Neural cell (in vitro differentiated cells): ENCODE measurements around the gene GBE1. TPM values are rescaled to one million over a fixed set of nuclear protein-coding genes. Genes with fewer than 3 reads are reported as not detected.

ENCODE experiments used
- H2AFZ ChIP-seq: fragments of 200-600, 300-800 bp; sonication (generic), shearing (Covaris generic); 2 replicates; pipeline ENCODE4 v1.6.0; 2014; ENCODE audit warnings: low read depth, mild to moderate bottlenecking, antibody characterized with exemption, low read length, moderate library complexity
- H3F3A ChIP-seq: fragments of 200-600 bp; shearing (Covaris generic); 2 replicates; pipeline ENCODE4 v1.6.1; 2016; ENCODE audit warnings: mild to moderate bottlenecking, moderate library complexity, mixed read lengths, antibody characterized with exemption, low read length; ENCODE audit not compliant: insufficient read depth, poor library complexity, severe bottlenecking
- H3K27ac ChIP-seq: fragments of 200-600, 300-800 bp; sonication (generic), shearing (Covaris generic); 2 replicates; pipeline ENCODE4 v1.5.1; 2014; ENCODE audit warnings: mild to moderate bottlenecking, low read length, moderate library complexity
- H3K27me3 ChIP-seq: fragments of 300-800, 200-600 bp; sonication (generic), shearing (Covaris generic); 2 replicates; pipeline ENCODE4 v1.6.0; 2014; ENCODE audit warnings: mild to moderate bottlenecking, low read depth, low read length, moderate library complexity; ENCODE audit not compliant: insufficient read depth
- H3K36me3 ChIP-seq: fragments of 300-800, 200-600 bp; sonication (generic), shearing (Covaris generic); 2 replicates; pipeline ENCODE4 v1.5.1; 2014; ENCODE audit warnings: mild to moderate bottlenecking, antibody characterized with exemption, low read length, moderate library complexity; ENCODE audit not compliant: insufficient read depth
- H3K4me2 ChIP-seq: fragments of 300-800, 200-600 bp; sonication (generic), shearing (Covaris generic); 2 replicates; pipeline ENCODE4 v1.6.0; 2014; ENCODE audit warnings: mild to moderate bottlenecking, low read length
- H3K4me3 ChIP-seq: fragments of 300-800, 200-600 bp; sonication (generic), shearing (Covaris generic); 2 replicates; pipeline ENCODE4 v1.5.1; 2014; ENCODE audit warnings: mild to moderate bottlenecking, low read length, moderate library complexity
- H3K79me2 ChIP-seq: fragments of 200-600 bp; shearing (Covaris generic); replicated peaks from 2 replicates; pipeline ENCODE4 v1.6.0; 2014; ENCODE audit warnings: mild to moderate bottlenecking, low read length, moderate library complexity; ENCODE audit not compliant: insufficient read depth
- H3K9ac ChIP-seq: fragments of 300-800, 200-600 bp; sonication (generic), shearing (Covaris generic); 2 replicates; pipeline ENCODE4 v1.6.1; 2016; ENCODE audit warnings: mild to moderate bottlenecking, low read length, mixed read lengths
- H3K9me2 ChIP-seq: fragments of 200-600 bp; shearing (Covaris generic); 2 replicates; pipeline ENCODE4 v1.6.1; 2016; ENCODE audit warnings: mild to moderate bottlenecking, low read length, mixed read lengths; ENCODE audit not compliant: insufficient read depth
- H3K9me3 ChIP-seq: fragments of 200-600, 300-800 bp; sonication (generic), shearing (Covaris generic); 2 replicates; pipeline ENCODE4 v1.6.1; 2016; ENCODE audit warnings: mild to moderate bottlenecking, mixed run types, low read length, moderate library complexity, mixed read lengths
- H4K20me1 ChIP-seq: fragments of 200-600 bp; shearing (Covaris generic); 2 replicates; pipeline ENCODE4 v1.6.1; 2016; ENCODE audit warnings: mild to moderate bottlenecking, mixed run types; ENCODE audit not compliant: insufficient read depth
- EP300 ChIP-seq: fragments of 450-650 bp; conservative IDR thresholded peaks from 2 replicates; pipeline ENCODE4 v1.6.1; 2014; ENCODE audit warnings: antibody characterized with exemption, mild to moderate bottlenecking, moderate library complexity; ENCODE audit not compliant: poor library complexity, severe bottlenecking
- EZH2 ChIP-seq: fragments of 200-600, 300-800 bp; shearing (Covaris generic), sonication (generic); IDR thresholded peaks from 2 replicates; pipeline ENCODE4 v1.6.1; 2014; ENCODE audit warnings: antibody characterized with exemption, low read length, borderline replicate concordance, mild to moderate bottlenecking; ENCODE audit not compliant: insufficient read depth, poor library complexity, severe bottlenecking
- MXI1 ChIP-seq: fragments of 450-650 bp; conservative IDR thresholded peaks from 2 replicates; pipeline ENCODE4 v1.6.1; 2014; ENCODE audit warnings: antibody characterized with exemption, mild to moderate bottlenecking; ENCODE audit not compliant: poor library complexity, severe bottlenecking
- POLR2AphosphoS5 ChIP-seq: IDR thresholded peaks from 2 replicates; pipeline ENCODE4 v1.6.1; 2012
- RAD21 ChIP-seq: fragments of 450-650 bp; conservative IDR thresholded peaks from 2 replicates; pipeline ENCODE4 v1.6.1; 2014; ENCODE audit warnings: antibody characterized with exemption, mild to moderate bottlenecking, moderate library complexity
- SMC3 ChIP-seq: fragments of 450-650 bp; conservative IDR thresholded peaks from 2 replicates; pipeline ENCODE4 v1.6.1; 2014; ENCODE audit warnings: antibody characterized with exemption, mild to moderate bottlenecking, moderate library complexity; ENCODE audit not compliant: poor library complexity
- TAF1 ChIP-seq: IDR thresholded peaks from 2 replicates; pipeline ENCODE4 v1.6.1; 2012; ENCODE audit warnings: low read depth
- polyA plus RNA-seq: library from polyadenylated mRNA; depleted of rRNA; stranded (reverse); fragments of >200 nt; gene quantifications from 2 replicates; pipeline ENCODE4 v1.2.3, GENCODE V29; 2014
- TF ChIP-seq, protein P1 (sequence below): IDR thresholded peaks from 2 replicates; pipeline ENCODE4 v1.6.1; 2012; ENCODE audit warnings: borderline replicate concordance
- TF ChIP-seq, protein P2 (sequence below): fragments of 450-650 bp; IDR thresholded peaks from 2 replicates; pipeline ENCODE4 v1.5.1; 2014; ENCODE audit warnings: antibody characterized with exemption, mild to moderate bottlenecking, moderate library complexity; ENCODE audit not compliant: poor library complexity, severe bottlenecking

The GBE1 gene
- polyA plus RNA-seq, 1 donor from 2014 or later = 2.4 TPM

- H2AFZ ChIP-seq = no peak overlapping the region
- H3F3A ChIP-seq = no peaks in the 10 kb centered on the region
- no peaks in the 10 kb centered on the region for H4K20me1 ChIP-seq
- H3K4me3 ChIP-seq = no peak overlapping the region
- H3K79me2 ChIP-seq = no peaks in the 10 kb centered on the region
- TF ChIP-seq POLR2AphosphoS5 = no peak
- TF ChIP-seq, protein P1, sequence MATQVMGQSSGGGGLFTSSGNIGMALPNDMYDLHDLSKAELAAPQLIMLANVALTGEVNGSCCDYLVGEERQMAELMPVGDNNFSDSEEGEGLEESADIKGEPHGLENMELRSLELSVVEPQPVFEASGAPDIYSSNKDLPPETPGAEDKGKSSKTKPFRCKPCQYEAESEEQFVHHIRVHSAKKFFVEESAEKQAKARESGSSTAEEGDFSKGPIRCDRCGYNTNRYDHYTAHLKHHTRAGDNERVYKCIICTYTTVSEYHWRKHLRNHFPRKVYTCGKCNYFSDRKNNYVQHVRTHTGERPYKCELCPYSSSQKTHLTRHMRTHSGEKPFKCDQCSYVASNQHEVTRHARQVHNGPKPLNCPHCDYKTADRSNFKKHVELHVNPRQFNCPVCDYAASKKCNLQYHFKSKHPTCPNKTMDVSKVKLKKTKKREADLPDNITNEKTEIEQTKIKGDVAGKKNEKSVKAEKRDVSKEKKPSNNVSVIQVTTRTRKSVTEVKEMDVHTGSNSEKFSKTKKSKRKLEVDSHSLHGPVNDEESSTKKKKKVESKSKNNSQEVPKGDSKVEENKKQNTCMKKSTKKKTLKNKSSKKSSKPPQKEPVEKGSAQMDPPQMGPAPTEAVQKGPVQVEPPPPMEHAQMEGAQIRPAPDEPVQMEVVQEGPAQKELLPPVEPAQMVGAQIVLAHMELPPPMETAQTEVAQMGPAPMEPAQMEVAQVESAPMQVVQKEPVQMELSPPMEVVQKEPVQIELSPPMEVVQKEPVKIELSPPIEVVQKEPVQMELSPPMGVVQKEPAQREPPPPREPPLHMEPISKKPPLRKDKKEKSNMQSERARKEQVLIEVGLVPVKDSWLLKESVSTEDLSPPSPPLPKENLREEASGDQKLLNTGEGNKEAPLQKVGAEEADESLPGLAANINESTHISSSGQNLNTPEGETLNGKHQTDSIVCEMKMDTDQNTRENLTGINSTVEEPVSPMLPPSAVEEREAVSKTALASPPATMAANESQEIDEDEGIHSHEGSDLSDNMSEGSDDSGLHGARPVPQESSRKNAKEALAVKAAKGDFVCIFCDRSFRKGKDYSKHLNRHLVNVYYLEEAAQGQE = no peak
- TF ChIP-seq TAF1 = no peak
- TF ChIP-seq EP300 = no peak
- TF ChIP-seq SMC3 = no peak
- no peak for TF ChIP-seq MXI1
- TF ChIP-seq, protein P2, sequence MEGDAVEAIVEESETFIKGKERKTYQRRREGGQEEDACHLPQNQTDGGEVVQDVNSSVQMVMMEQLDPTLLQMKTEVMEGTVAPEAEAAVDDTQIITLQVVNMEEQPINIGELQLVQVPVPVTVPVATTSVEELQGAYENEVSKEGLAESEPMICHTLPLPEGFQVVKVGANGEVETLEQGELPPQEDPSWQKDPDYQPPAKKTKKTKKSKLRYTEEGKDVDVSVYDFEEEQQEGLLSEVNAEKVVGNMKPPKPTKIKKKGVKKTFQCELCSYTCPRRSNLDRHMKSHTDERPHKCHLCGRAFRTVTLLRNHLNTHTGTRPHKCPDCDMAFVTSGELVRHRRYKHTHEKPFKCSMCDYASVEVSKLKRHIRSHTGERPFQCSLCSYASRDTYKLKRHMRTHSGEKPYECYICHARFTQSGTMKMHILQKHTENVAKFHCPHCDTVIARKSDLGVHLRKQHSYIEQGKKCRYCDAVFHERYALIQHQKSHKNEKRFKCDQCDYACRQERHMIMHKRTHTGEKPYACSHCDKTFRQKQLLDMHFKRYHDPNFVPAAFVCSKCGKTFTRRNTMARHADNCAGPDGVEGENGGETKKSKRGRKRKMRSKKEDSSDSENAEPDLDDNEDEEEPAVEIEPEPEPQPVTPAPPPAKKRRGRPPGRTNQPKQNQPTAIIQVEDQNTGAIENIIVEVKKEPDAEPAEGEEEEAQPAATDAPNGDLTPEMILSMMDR = no peak
- no peak for TF ChIP-seq EZH2
- TF ChIP-seq RAD21 = no peak
- no peaks in the 10 kb centered on the region for H3K9me3 ChIP-seq
- no peaks in the 10 kb centered on the region for H3K36me3 ChIP-seq
- H3K27me3 ChIP-seq = no peaks in the 10 kb centered on the region
- no peak overlapping the region for H3K4me2 ChIP-seq
- H3K9me2 ChIP-seq = no peaks in the 10 kb centered on the region
- no peak overlapping the region for H3K9ac ChIP-seq
- H3K27ac ChIP-seq = no peak overlapping the region
Measured at GRCh38 chr3:81518945-81519344, 242.5 kb downstream of the GBE1 start.

- Histone ChIP-seq H3K36me3 (no peaks in the 10 kb centered on the region), H3F3A (no peaks in the 10 kb centered on the region), H3K79me2 (no peaks in the 10 kb centered on the region), H3K27me3 (no peaks in the 10 kb centered on the region), H3K9ac (no peak overlapping the region), H3K4me2 (no peak overlapping the region), H3K4me3 (no peak overlapping the region), H3K9me3 (no peaks in the 10 kb centered on the region), H3K27ac (no peak overlapping the region), H4K20me1 (no peaks in the 10 kb centered on the region), H2AFZ (no peak overlapping the region), H3K9me2 (no peaks in the 10 kb centered on the region)
- TF ChIP-seq MXI1 = no peak
- TF ChIP-seq, protein P2 = no peak
- no peak for TF ChIP-seq RAD21
- no peak for TF ChIP-seq SMC3
- no peak for TF ChIP-seq EP300
- TF ChIP-seq POLR2AphosphoS5 = no peak
- no peak for TF ChIP-seq EZH2
- no peak for TF ChIP-seq TAF1
- TF ChIP-seq, protein P1 = no peak
Measured at GRCh38 chr3:81516042-81516441, 245.4 kb downstream of the GBE1 start.
